Mesenteric fat pad (tissue), 1 donor: Measurements from ENCODE around the gene C3orf85. TPM values are rescaled to one million over a fixed set of nuclear protein-coding genes. Genes with fewer than 3 reads are reported as not detected.

Experiments used
- DNase-seq: peaks from one replicate; pipeline ENCODE4 v3.0.0-alpha.2; 2020; ENCODE audit warnings: low spot score
- total RNA-seq: library from RNA; stranded (reverse); fragmentation: NEBNext Ultra II Directional; extraction: Animal tissue kit (Norgen Biotek cat#: 25700); gene quantifications from one replicate; pipeline ENCODE4 v1.2.1, GENCODE V29; 2021
- donor health status: DM: yes; HTN: yes; CAD: no.

Gene C3orf85
- total RNA-seq, 1 donor from 2014 or later, result not detected

GRCh38 chr3:109149078-109149477 is 12.6 kb downstream of the C3orf85 start:
- no peak for DNase-seq

GRCh38 chr3:109152320-109152719 is 15.8 kb downstream of the C3orf85 start:
- no peak for DNase-seq

GRCh38 chr3:109154979-109155378 is 18.5 kb downstream of the C3orf85 start:
- no peak for DNase-seq

GRCh38 chr3:109155828-109156227 is 19.3 kb downstream of the C3orf85 start:
- DNase-seq, result no peak

- DNase-seq, result no peak
These were observed 25.1 kb downstream of the C3orf85 start for GRCh38 chr3:109161487-109162123.

- no peak for DNase-seq
These were observed 29.4 kb downstream of the C3orf85 start for GRCh38 chr3:109165905-109166304.

GRCh38 chr3:109171479-109171878 is 35.0 kb downstream of the C3orf85 start:
- DNase-seq, result no peak

GRCh38 chr3:109175411-109175810 is 38.9 kb downstream of the C3orf85 start:
- DNase-seq, result no peak

- no peak for DNase-seq
These were observed 40.2 kb downstream of the C3orf85 start for GRCh38 chr3:109176726-109177125.

- DNase-seq, result no peak
These were observed 41.4 kb downstream of the C3orf85 start for GRCh38 chr3:109177908-109178307.

GRCh38 chr3:109178708-109179107 is 42.2 kb downstream of the C3orf85 start:
- DNase-seq, result no peak

- DNase-seq, result no peak
These were observed 48.2 kb downstream of the C3orf85 start for GRCh38 chr3:109184726-109185125.

GRCh38 chr3:109187390-109187789 is 50.9 kb downstream of the C3orf85 start:
- DNase-seq, result no peak

- no peak for DNase-seq
These were observed 52.2 kb downstream of the C3orf85 start for GRCh38 chr3:109188741-109189140.

GRCh38 chr3:109191421-109191820 is 54.9 kb downstream of the C3orf85 start:
- no peak for DNase-seq

- no peak for DNase-seq
These were observed 59.3 kb downstream of the C3orf85 start for GRCh38 chr3:109195815-109196214.

Other genes starting within 250 kb of the C3orf85 start
- not detected for gene GUCA1C, start 182.8 kb upstream of the C3orf85 start, total RNA-seq
- gene MORC1, start 18.6 kb upstream of the C3orf85 start, total RNA-seq, result not detected
- gene DPPA2, start 179.8 kb downstream of the C3orf85 start, total RNA-seq, result not detected
- gene DPPA4, start 200.8 kb downstream of the C3orf85 start, total RNA-seq, result not detected